T-cell (primary cell): ENCODE results near the gene FTCD. TPM values are rescaled to one million over a fixed set of nuclear protein-coding genes. Genes with fewer than 3 reads are reported as not detected.

ENCODE experiments used
- ATAC-seq, 4 experiments: fragments of 200-7000 bp in 3 of 4; fragments of 150-1000 bp in 1 of 4; cut with Tn5 transposase; replicated peaks in 1 of 4; 1 replicate in 3 of 4; 2 replicates in 1 of 4; pipeline ENCODE4 v1.10.0; 2021; ENCODE audit warnings: moderate library complexity in 3 of 4, mild to moderate bottlenecking in 2 of 4, moderate number of reproducible peaks in 1 of 4
- CTCF ChIA-PET, 2 donors: fragments of 300-600 bp; sonication (Branson Sonifier 250); formaldehyde crosslinking; loops; one replicate each; lab custom pipeline; 2022; ENCODE audit warnings: antibody characterized with exemption in 2 of 2; lab: Charles Lee
- POLR2A ChIA-PET, 2 donors: fragments of 300-600 bp; sonication (Branson Sonifier 250); formaldehyde crosslinking; loops; one replicate each; lab custom pipeline; 2022; ENCODE audit warnings: antibody characterized with exemption in 2 of 2; lab: Charles Lee
- DNase-seq, 35 experiments: peaks; one replicate each; pipeline versions ENCODE4 v3.0.0 to v3.0.0-alpha.2; 2013 to 2023
- H3K27ac ChIP-seq: one replicate; pipeline ENCODE4 v1.5.1; 2013; ENCODE audit warnings: low read length
- H3K27me3 ChIP-seq, 2 experiments: replicated peaks in 1 of 2; 1 replicate in 1 of 2; 2 replicates in 1 of 2; pipeline versions ENCODE4 v1.6.1 to v1.7.0; 2013; ENCODE audit warnings: low read length in 1 of 2, mixed read lengths in 1 of 2; ENCODE audit not compliant: control insufficient read depth in 2 of 2, insufficient read depth in 2 of 2; ENCODE audit errors: extremely low read depth in 1 of 2
- H3K36me3 ChIP-seq, 2 donors: 1 replicate in 1 of 2; 2 replicates in 1 of 2; pipeline versions ENCODE4 v1.6.1 to v1.7.0; 2013; ENCODE audit warnings: low read length in 1 of 2; ENCODE audit not compliant: control insufficient read depth in 2 of 2, insufficient read depth in 1 of 2; ENCODE audit errors: extremely low read depth in 1 of 2
- H3K4me1 ChIP-seq, 2 experiments: 1 replicate in 1 of 2; 2 replicates in 1 of 2; pipeline versions ENCODE4 v1.6.1 to v1.7.0; 2013; ENCODE audit warnings: low read length in 2 of 2, mixed read lengths in 1 of 2; ENCODE audit not compliant: insufficient read depth in 2 of 2, control insufficient read depth in 1 of 2; ENCODE audit errors: extremely low read depth in 1 of 2
- H3K4me3 ChIP-seq, 2 donors: 1 replicate in 1 of 2; 2 replicates in 1 of 2; pipeline versions ENCODE4 v1.5.1 to v1.7.0; 2013; ENCODE audit warnings: mild to moderate bottlenecking in 2 of 2, low read length in 1 of 2, moderate library complexity in 1 of 2; ENCODE audit not compliant: control insufficient read depth in 1 of 2; ENCODE audit errors: extremely low read depth in 1 of 2
- H3K9me3 ChIP-seq: 2 replicates; pipeline ENCODE4 v1.7.0; 2013
- H3K27ac Mint-ChIP-seq, 2 donors: one replicate each; pipeline ENCODE4 v1.8.0; 2020 to 2021; ENCODE audit warnings: mild to moderate bottlenecking in 2 of 2, mixed read lengths in 2 of 2
- H3K27me3 Mint-ChIP-seq, 2 donors: one replicate each; pipeline ENCODE4 v1.8.0; 2021 to 2022; ENCODE audit warnings: mixed read lengths in 2 of 2
- H3K36me3 Mint-ChIP-seq: one replicate; pipeline ENCODE4 v1.8.0; 2021; ENCODE audit warnings: mixed read lengths
- H3K4me1 Mint-ChIP-seq, 3 donors: one replicate each; pipeline ENCODE4 v1.8.0; 2020 to 2022; ENCODE audit warnings: mixed read lengths in 3 of 3, mild to moderate bottlenecking in 1 of 3
- H3K4me3 Mint-ChIP-seq, 3 donors: one replicate each; pipeline ENCODE4 v1.8.0; 2020 to 2022; ENCODE audit warnings: mild to moderate bottlenecking in 3 of 3, mixed read lengths in 3 of 3, moderate library complexity in 3 of 3
- H3K9me3 Mint-ChIP-seq, 3 donors: one replicate each; pipeline ENCODE4 v1.8.0; 2020 to 2022; ENCODE audit warnings: mixed read lengths in 3 of 3
- WGBS: methylation state at CpG from one replicate; pipeline ENCODE4 v1.1.5; 2013; ENCODE audit warnings: missing lambda C conversion rate; ENCODE audit not compliant: insufficient coverage; 5-methylcytosine and 5-hydroxymethylcytosine counted together
- total RNA-seq, 35 experiments: library from RNA in 6 of 35; stranded (reverse) in 6 of 35; fragments of 120-200 nt in 1 of 35; gene quantifications; one replicate each; pipeline versions ENCODE4 v1.2.1 to v1.2.4 and lab custom pipeline; 2013 to 2026

FTCD gene
- total RNA-seq, 5 donors from 2014 or later (not counting 1 experiment from before 2014, with no cell fraction given): 0.95 to 6.1 (median 2.5) TPM; not detected in 1

DNA sequence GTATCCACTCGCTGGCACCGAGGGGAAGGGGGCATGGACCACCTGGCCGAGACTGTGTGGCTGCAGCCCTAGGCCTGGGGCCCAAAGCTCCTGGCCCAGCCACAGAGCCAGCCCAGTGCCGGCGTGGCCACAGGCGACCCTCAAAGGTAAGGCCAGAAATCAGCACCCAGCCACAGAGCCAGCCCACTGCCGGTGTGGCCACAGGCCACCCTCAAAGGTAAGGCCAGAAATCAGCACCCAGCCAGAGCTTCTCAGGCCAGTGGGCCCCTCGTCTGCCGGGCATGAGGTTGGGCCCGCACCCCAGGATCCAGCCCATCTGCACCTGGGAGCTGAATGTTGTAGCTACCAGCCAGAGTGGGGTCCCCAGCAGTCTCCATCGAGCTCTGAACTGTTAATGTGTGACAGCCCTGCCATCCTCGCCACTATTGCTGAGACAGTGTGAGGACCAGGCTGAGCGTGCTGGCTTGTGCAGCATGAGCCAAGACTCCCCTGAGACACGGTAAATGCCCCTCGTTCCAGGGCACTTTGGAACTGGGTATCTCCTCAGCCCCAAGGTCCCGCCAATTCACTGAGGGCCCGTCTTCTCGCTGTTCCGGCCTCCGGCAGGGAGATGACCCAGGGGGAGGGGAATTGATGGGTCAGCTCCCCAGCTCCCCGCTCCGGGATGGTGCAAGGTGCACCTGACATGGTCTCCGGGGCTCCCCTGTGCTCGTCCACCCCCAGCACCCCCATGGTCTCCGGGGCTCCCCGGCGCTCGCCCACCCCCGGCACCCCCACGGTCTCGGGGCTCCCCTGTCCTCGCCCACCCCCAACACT, 4.7 kb upstream of the FTCD start:
- no peak overlapping the region for H3K27ac Mint-ChIP-seq
- peaks cover 10 to 15% of the 10 kb centered on the region in 2 donors for H3K27me3 Mint-ChIP-seq
- 95% methylated on average over 15 of the region's 32 CpGs for WGBS
- Histone ChIP-seq H3K4me3 (no peak overlapping the region), H3K27me3 (no peaks in the 10 kb centered on the region), H3K27ac (no peak overlapping the region), H3K9me3 (no peaks in the 10 kb centered on the region), H3K4me1 (no peaks in the 10 kb centered on the region), H3K36me3 (peaks cover 0 to 2% of the 10 kb centered on the region in 2 donors)
- H3K4me1 Mint-ChIP-seq: peaks cover 0 to 5% (median 0%) of the 10 kb centered on the region in 3 donors
- ChIA-PET CTCF (interaction anchor here in 1 of 2 donors (0.6 kb wide), 1 partner anchor 11 kb away, joined by 3 read pairs; no protein-coding TSS in a partner anchor), POLR2A (no interaction called here)
- DNase-seq (peak in 1 of 35 experiments; percentile 12), ATAC-seq (no peak)
- H3K36me3 Mint-ChIP-seq: no peaks in the 10 kb centered on the region
- no peaks in the 10 kb centered on the region for H3K9me3 Mint-ChIP-seq
- H3K4me3 Mint-ChIP-seq: no peak overlapping the region

DNA sequence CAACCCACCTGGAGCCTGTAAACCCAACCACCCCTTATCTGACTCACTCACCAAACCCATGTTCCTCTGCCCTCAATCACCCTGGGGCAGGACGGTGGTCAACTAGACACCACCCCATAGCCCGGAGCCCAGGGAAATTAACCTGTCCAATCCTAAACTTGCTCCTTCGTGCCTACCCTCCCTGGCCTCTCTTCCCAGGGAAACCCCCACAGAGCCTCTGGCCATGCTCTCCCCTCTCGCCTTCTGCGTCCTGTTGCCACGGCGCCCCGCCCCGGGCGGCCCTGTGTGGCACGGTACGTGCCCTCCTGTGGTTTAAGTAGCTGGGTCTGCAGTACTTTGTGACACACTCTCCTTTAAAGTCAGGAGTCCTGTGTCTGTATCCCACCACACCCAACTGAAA, 4.0 kb upstream of the FTCD start:
- peaks cover 10 to 15% of the 10 kb centered on the region in 2 donors for H3K27me3 Mint-ChIP-seq
- POLR2A ChIA-PET: no interaction called here
- Histone ChIP-seq H3K27me3 (no peaks in the 10 kb centered on the region), H3K36me3 (peaks cover 0 to 2% of the 10 kb centered on the region in 2 donors), H3K4me3 (no peak overlapping the region), H3K27ac (no peak overlapping the region), H3K9me3 (no peaks in the 10 kb centered on the region), H3K4me1 (no peaks in the 10 kb centered on the region)
- WGBS: 86% methylated on average over 10 of the region's 12 CpGs
- no peaks in the 10 kb centered on the region for H3K36me3 Mint-ChIP-seq
- H3K27ac Mint-ChIP-seq: no peak overlapping the region
- CTCF ChIA-PET: interaction anchor here in 1 of 2 donors (0.6 kb wide), 1 partner anchor 10 kb away, joined by 3 read pairs; no protein-coding TSS in a partner anchor
- H3K4me3 Mint-ChIP-seq: no peak overlapping the region
- ATAC-seq (no peak), DNase-seq (peak in 1 of 35 experiments; percentile 10)
- H3K4me1 Mint-ChIP-seq: peaks cover 0 to 5% (median 0%) of the 10 kb centered on the region in 3 donors
- H3K9me3 Mint-ChIP-seq: no peaks in the 10 kb centered on the region

DNA sequence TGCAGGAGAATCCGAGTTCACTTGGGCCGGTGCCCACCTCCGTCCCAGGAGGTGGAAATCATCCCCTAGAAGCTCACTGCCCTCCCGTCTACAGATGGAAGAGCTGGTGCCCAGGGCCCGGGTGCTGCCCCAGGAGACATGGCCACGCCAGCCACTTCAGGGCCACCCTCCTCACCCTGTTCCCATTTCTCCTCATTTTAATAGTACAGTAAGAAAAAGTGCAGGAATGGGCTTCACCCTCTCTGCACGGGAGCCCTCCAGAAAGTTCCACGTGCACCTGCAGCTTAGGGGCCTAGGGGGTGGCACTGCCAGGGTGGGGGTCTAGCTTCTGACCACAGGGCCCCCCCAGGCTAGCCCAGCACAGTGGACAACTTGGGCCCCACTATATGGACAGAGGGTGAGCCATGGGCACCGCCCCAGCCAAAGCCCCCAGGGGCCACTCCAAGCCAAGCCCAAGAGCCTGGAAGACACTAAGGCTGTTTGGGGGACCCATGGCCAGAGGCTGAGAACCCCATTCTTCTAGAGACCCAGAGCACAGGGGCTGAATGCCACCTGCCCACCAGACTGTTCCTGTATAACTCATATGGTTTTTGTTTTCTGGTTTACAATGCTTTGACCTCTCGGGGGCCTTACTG, 3.4 kb upstream of the FTCD start:
- ATAC-seq (no peak), DNase-seq (peak in 1 of 35 experiments; percentile 17)
- H3K4me3 Mint-ChIP-seq: no peak overlapping the region
- ChIA-PET CTCF (no interaction called here), POLR2A (no interaction called here)
- Histone ChIP-seq H3K27ac (no peak overlapping the region), H3K4me3 (no peak overlapping the region), H3K9me3 (no peaks in the 10 kb centered on the region), H3K4me1 (no peaks in the 10 kb centered on the region), H3K27me3 (no peaks in the 10 kb centered on the region), H3K36me3 (peaks cover 0 to 2% of the 10 kb centered on the region in 2 donors)
- H3K4me1 Mint-ChIP-seq: peaks cover 0 to 5% (median 0%) of the 10 kb centered on the region in 3 donors
- no peak overlapping the region for H3K27ac Mint-ChIP-seq
- H3K27me3 Mint-ChIP-seq: peaks cover 10 to 11% of the 10 kb centered on the region in 2 donors
- no peaks in the 10 kb centered on the region for H3K36me3 Mint-ChIP-seq
- 100% methylated on average over 4 of the region's 10 CpGs for WGBS
- H3K9me3 Mint-ChIP-seq: no peaks in the 10 kb centered on the region

DNA sequence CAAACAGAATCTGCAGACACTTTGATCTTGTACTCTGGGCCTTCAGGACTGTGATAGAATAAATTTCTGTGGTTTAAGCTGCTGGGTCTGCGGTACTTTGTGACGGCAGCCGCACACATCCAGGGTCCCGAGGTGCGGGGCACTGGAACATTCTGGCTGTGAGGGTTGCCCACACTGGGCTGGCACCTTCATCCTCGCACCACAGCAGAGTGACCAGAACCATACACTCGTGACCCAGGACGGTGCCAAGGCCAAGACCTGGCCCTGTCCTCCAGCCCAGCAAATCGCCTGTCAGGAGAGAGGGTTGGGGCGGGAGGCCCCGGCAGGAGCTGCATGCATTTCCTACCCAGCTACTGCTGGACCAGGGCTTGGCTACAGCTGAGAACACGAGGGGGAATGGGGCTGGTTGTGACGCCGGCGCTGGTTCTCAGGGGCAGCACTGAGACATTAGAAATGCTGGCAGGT, 2.6 kb upstream of the FTCD start:
- no peaks in the 10 kb centered on the region for H3K9me3 Mint-ChIP-seq
- no peaks in the 10 kb centered on the region for H3K36me3 Mint-ChIP-seq
- H3K4me1 Mint-ChIP-seq: peaks cover 0 to 3% (median 0%) of the 10 kb centered on the region in 3 donors
- no peaks in the 10 kb centered on the region for H3K9me3 ChIP-seq
- H3K4me1 ChIP-seq: peaks cover 0 to 6% of the 10 kb centered on the region in 2 experiments
- ChIA-PET CTCF (interaction anchor here in 1 of 2 donors (0.5 kb wide), 1 partner anchor 11 kb away, joined by 3 read pairs; no protein-coding TSS in a partner anchor), POLR2A (no interaction called here)
- no peak overlapping the region for H3K4me3 Mint-ChIP-seq
- WGBS: 90% methylated on average over 15 of the region's 15 CpGs
- H3K4me3 ChIP-seq: no peak overlapping the region
- no peak overlapping the region for H3K27ac ChIP-seq
- H3K36me3 ChIP-seq: peaks cover 0 to 2% of the 10 kb centered on the region in 2 donors
- DNase-seq (peak in 1 of 35 experiments; percentile 4), ATAC-seq (no peak)
- H3K27me3 ChIP-seq: peaks cover 0 to 3% of the 10 kb centered on the region in 2 experiments
- peaks cover 5 to 6% of the 10 kb centered on the region in 2 donors for H3K27me3 Mint-ChIP-seq
- no peak overlapping the region for H3K27ac Mint-ChIP-seq

DNA sequence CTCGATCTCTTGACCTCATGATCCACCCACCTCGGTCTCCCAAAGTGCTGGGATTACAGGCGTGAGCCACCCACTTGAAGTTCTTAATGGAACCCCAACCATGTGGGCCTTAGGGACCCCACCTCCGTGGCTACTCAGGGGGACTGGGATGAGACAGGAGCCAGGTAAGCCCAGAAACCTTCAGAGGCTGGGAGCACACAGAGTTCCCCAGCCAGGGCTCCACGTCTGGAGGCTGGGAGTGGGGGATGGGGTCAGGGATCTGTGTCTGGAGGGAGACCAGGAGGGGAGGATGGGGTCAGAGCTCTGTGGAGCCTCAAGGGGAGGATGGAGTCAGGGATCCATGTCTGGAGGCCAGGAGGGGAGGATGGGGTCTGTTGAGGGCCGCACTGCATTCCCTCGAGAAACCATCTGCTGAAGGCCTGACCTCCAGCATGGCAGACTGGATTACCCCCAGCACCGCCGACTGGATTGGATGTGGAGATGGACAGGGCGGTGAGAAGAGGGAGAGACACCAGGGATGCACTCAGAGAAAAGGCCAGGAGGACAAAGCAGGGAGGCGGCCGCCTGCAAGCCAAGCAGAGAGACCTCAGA, 2.1 kb upstream of the FTCD start:
- Histone ChIP-seq H3K4me1 (peaks cover 0 to 8% of the 10 kb centered on the region in 2 experiments), H3K9me3 (no peaks in the 10 kb centered on the region), H3K36me3 (peaks cover 0 to 2% of the 10 kb centered on the region in 2 donors), H3K4me3 (no peak overlapping the region), H3K27ac (no peak overlapping the region), H3K27me3 (peaks cover 0 to 6% of the 10 kb centered on the region in 2 experiments)
- no peak overlapping the region for H3K27ac Mint-ChIP-seq
- ChIA-PET CTCF (interaction anchor here in 1 of 2 donors (0.5 kb wide), 1 partner anchor 10 kb away, joined by 3 read pairs; no protein-coding TSS in a partner anchor), POLR2A (no interaction called here)
- H3K4me3 Mint-ChIP-seq: no peak overlapping the region
- 89% methylated on average over 9 of the region's 12 CpGs for WGBS
- peaks cover 0 to 1% of the 10 kb centered on the region in 2 donors for H3K27me3 Mint-ChIP-seq
- peak in 2 of 35 experiments; percentile 4 to 15 for DNase-seq
- no peaks in the 10 kb centered on the region for H3K4me1 Mint-ChIP-seq
- no peaks in the 10 kb centered on the region for H3K36me3 Mint-ChIP-seq
- ATAC-seq: no peak
- H3K9me3 Mint-ChIP-seq: no peaks in the 10 kb centered on the region

DNA sequence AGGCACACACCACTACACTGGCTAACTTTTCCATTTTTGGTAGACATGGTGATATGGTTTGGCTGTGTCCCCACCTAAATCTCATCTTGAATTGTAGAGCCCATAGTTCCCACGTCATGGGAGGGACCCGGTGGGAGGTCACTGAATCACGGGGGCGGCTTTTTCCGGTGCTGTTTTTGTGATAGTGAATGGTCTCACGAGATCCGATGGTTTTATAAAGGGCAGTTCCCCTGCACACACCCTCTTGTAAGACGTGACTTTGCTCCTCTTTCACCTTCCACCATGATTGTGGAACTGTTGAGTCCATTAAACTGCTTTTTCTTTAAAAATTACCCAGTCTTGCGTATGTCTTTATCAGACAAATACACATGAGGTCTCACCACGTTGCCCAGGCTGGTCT, 1.3 kb upstream of the FTCD start:
- H3K36me3 Mint-ChIP-seq: no peaks in the 10 kb centered on the region
- Histone ChIP-seq H3K36me3 (peaks cover 0 to 2% of the 10 kb centered on the region in 2 donors), H3K9me3 (no peaks in the 10 kb centered on the region), H3K27ac (no peak overlapping the region), H3K27me3 (peaks cover 0 to 10% of the 10 kb centered on the region in 2 experiments), H3K4me1 (peaks cover 0 to 8% of the 10 kb centered on the region in 2 experiments), H3K4me3 (no peak overlapping the region)
- no peak overlapping the region for H3K27ac Mint-ChIP-seq
- no peaks in the 10 kb centered on the region for H3K27me3 Mint-ChIP-seq
- H3K9me3 Mint-ChIP-seq: no peaks in the 10 kb centered on the region
- ChIA-PET CTCF (no interaction called here), POLR2A (no interaction called here)
- WGBS: 50% methylated on average over 1 of the region's 10 CpGs
- no peak for DNase-seq
- ATAC-seq: no peak
- H3K4me3 Mint-ChIP-seq: no peak overlapping the region
- no peaks in the 10 kb centered on the region for H3K4me1 Mint-ChIP-seq
